Measurements from ENCODE around the gene DMD.

DMD gene

DNA sequence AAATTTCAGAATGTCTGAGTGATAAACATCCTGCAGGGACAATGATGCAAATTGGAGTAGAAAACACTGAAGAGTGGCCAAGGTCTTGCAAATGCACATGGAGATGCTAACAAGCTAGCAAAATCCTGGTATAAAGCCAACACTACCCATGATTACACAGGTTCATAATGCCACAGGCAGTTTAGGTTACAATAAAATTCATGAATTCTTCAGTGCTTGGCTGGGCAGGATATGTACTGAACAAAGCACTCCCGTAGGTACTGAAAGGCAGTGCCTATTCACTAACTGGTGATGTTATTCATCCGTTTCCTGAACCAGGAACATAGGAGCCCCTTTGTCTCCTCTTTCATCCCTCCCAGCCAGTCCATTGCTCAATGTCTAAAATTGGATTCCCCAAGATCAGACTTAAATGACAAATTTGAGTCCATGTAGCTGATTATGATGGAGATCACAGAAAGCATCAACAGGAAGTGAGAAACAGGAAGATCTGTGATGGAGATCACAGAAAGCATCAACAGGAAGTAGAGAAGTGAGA lies 244.5 kb downstream of the DMD start:
- Histone ChIP-seq H3K36me3 (ENCODE audit: insufficient read depth, low read length) (no peaks in the 10 kb centered on the region), H3K27me3 (ENCODE audit: insufficient read depth, low read length) (no peaks in the 10 kb centered on the region), H3K9me3 (ENCODE audit: low read length) (no peaks in the 10 kb centered on the region), H2AFZ (ENCODE audit: low read depth, low read length) (no peak overlapping the region), H3K4me1 (ENCODE audit: insufficient read depth, low read length) (no peaks in the 10 kb centered on the region), H3K4me3 (ENCODE audit: low read length) (no peak overlapping the region)

DNA sequence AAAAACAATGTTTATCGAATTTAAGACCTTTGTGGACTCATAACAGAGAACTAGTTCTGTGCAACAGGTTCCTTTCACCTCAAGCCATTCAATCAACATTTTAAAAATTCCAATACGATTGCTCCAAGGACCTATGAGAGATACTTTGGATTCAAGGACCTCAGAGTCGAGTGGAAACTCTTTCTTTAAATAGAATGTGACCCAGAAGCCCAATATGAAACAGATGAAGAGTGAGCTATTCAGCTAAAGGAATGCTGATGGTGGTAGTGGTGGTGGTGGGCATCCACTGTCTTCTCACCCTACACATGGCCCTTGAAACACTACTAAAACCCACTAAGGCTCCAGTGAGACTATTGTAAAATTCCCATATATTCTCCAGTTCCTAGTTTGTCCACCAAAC lies 257.2 kb downstream of the DMD start:
- Histone ChIP-seq H3K27me3 (ENCODE audit: insufficient read depth, low read length) (no peaks in the 10 kb centered on the region), H2AFZ (ENCODE audit: low read depth, low read length) (no peak overlapping the region), H3K4me3 (ENCODE audit: low read length) (no peak overlapping the region), H3K36me3 (ENCODE audit: insufficient read depth, low read length) (no peaks in the 10 kb centered on the region), H3K4me1 (ENCODE audit: insufficient read depth, low read length) (no peaks in the 10 kb centered on the region), H3K9me3 (ENCODE audit: low read length) (no peaks in the 10 kb centered on the region)

DNA sequence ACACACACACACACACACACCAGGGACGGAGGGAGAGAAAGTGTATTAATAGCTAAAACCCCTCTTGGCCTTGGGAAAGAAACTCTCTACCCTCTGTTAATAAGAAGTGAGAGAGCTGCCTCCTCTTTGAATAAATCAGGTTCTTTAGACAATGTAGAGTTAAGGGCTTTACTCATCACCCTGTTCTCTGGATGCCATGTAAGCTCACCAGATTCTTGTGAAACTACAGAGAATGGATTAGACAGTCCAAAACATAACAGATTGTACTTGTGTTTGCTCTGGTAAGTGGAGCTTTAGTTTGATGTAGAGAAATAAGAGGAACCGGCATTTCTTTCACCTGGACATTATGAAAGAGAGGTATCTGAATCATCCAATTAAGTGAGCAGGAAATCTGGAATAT lies 263.2 kb downstream of the DMD start:
- Histone ChIP-seq H3K36me3 (ENCODE audit: insufficient read depth, low read length) (no peaks in the 10 kb centered on the region), H3K4me3 (ENCODE audit: low read length) (no peak overlapping the region), H3K9me3 (ENCODE audit: low read length) (no peaks in the 10 kb centered on the region), H2AFZ (ENCODE audit: low read depth, low read length) (no peak overlapping the region), H3K4me1 (ENCODE audit: insufficient read depth, low read length) (no peaks in the 10 kb centered on the region), H3K27me3 (ENCODE audit: insufficient read depth, low read length) (peaks cover 2% of the 10 kb centered on the region)

DNA sequence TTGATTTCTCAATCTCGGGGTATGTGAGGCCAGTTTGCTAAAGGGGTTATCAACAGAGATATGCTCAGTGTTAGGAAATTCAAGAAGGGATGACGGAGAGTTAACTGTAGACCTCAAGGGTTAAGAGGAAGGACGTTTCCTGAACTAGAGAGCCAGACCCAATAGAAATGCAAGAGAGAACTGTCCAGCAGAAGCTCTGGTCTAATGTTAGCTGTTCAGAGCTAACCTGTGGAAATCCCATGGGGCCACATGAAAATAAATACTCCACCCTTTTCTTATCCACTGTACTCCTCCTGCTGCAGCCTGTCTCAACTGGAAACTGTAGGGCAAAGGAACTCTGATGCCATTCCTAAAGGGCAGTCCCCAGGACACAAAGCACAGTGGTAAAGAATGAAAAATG lies 274.3 kb downstream of the DMD start:
- no peak overlapping the region for H2AFZ ChIP-seq (ENCODE audit: low read depth, low read length)
- no peak overlapping the region for H3K4me3 ChIP-seq (ENCODE audit: low read length)

DNA sequence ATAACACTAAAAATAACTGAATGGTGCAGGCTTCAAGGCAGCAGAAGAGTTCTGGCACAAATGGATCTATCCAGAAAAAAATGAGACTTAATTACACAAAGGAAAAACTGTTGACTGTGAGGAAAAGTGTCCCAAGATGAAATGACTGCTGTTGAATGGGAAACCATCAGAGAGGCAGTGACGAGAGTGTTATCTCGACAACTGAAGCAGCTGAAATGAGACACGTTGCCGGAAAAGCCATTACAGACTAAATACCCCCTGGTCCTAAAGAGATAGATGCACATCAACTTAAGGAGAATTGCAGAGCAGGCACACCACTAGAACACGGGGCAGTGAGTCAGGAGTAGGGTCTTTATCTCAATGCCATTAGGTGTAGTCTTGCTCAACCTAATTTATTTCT lies 277.8 kb downstream of the DMD start:
- no peaks in the 10 kb centered on the region for H3K4me1 ChIP-seq (ENCODE audit: insufficient read depth, low read length)
- peaks cover 3% of the 10 kb centered on the region for H3K27me3 ChIP-seq (ENCODE audit: insufficient read depth, low read length)
- no peaks in the 10 kb centered on the region for H3K36me3 ChIP-seq (ENCODE audit: insufficient read depth, low read length)
- no peak overlapping the region for H2AFZ ChIP-seq (ENCODE audit: low read depth, low read length)
- no peaks in the 10 kb centered on the region for H3K9me3 ChIP-seq (ENCODE audit: low read length)
- no peak overlapping the region for H3K4me3 ChIP-seq (ENCODE audit: low read length)

More for the DNA sequence above, 274.3 kb downstream of the DMD start:
- Histone ChIP-seq H3K9me3 (ENCODE audit: low read length) (no peaks in the 10 kb centered on the region), H3K36me3 (ENCODE audit: insufficient read depth, low read length) (no peaks in the 10 kb centered on the region), H3K27me3 (ENCODE audit: insufficient read depth, low read length) (no peaks in the 10 kb centered on the region), H3K4me1 (ENCODE audit: insufficient read depth, low read length) (no peaks in the 10 kb centered on the region)

DNA sequence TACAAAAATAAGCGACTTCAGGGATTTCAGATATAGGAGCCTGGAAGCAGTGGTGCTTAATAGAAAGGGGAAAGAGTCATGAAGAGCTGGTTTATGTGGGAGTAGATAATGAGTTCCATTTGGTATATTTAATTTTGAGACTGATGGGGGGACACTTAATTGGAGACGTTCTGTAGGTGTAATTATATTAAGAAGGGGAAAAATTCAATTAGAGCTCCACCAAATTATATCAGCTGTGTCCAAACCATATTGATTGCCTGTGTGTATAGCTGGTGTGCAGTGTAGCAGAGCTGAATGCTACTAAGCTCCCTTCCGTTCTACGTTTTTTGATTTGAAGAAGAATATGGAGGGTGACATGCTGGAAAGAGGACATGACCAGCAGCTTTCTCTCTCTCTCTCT lies 282.3 kb downstream of the DMD start:
- Histone ChIP-seq H3K27me3 (ENCODE audit: insufficient read depth, low read length) (peaks cover 3% of the 10 kb centered on the region), H3K9me3 (ENCODE audit: low read length) (no peaks in the 10 kb centered on the region), H3K36me3 (ENCODE audit: insufficient read depth, low read length) (no peaks in the 10 kb centered on the region), H2AFZ (ENCODE audit: low read depth, low read length) (no peak overlapping the region), H3K4me3 (ENCODE audit: low read length) (no peak overlapping the region), H3K4me1 (ENCODE audit: insufficient read depth, low read length) (no peaks in the 10 kb centered on the region)

DNA sequence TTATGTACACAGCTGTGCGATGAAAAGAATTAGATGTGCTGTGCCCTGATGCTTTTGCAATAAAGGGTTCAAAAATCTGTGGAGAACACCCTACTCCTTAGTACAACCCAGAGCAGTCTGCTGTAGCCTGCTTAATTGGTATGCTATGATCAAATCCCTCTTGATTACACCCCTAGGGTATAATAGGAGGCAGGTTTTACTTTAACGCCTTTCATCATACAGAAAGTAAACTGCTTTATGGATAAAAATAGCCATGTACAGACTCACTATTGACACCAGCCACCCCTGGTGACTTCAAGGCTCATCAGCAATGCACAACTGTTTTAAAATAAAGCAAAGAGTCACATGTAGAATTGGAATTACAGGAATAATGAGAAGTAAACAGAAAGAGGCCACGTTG lies 315.3 kb downstream of the DMD start:
- no peaks in the 10 kb centered on the region for H3K9me3 ChIP-seq (ENCODE audit: low read length)
- H3K36me3 ChIP-seq (ENCODE audit: insufficient read depth, low read length), result no peaks in the 10 kb centered on the region
- H3K4me3 ChIP-seq (ENCODE audit: low read length), result no peak overlapping the region
- no peaks in the 10 kb centered on the region for H3K27me3 ChIP-seq (ENCODE audit: insufficient read depth, low read length)
- no peaks in the 10 kb centered on the region for H3K4me1 ChIP-seq (ENCODE audit: insufficient read depth, low read length)
- no peak overlapping the region for H2AFZ ChIP-seq (ENCODE audit: low read depth, low read length)

DNA sequence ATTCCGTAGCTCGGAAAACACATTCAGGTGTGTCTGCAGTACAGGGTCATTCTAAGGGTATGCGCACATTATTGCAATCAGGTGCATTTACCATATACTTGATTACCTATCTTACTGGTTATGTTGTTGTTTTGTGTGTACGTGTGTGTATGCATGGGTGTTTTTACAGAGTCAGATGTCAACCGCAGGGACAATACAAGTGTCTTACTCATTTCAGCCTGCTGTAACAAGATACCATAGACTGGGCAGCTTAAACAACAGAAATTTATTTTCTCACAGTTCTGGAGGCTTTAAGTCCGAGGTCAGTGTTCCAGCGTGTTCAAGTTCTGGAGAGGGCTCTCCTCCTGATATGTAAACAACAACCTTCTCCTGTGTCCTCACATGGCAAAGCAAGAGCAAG lies 316.7 kb downstream of the DMD start:
- H2AFZ ChIP-seq (ENCODE audit: low read depth, low read length), result no peak overlapping the region
- no peaks in the 10 kb centered on the region for H3K27me3 ChIP-seq (ENCODE audit: insufficient read depth, low read length)
- no peaks in the 10 kb centered on the region for H3K9me3 ChIP-seq (ENCODE audit: low read length)
- H3K4me3 ChIP-seq (ENCODE audit: low read length), result no peak overlapping the region
- no peaks in the 10 kb centered on the region for H3K4me1 ChIP-seq (ENCODE audit: insufficient read depth, low read length)
- no peaks in the 10 kb centered on the region for H3K36me3 ChIP-seq (ENCODE audit: insufficient read depth, low read length)

DNA sequence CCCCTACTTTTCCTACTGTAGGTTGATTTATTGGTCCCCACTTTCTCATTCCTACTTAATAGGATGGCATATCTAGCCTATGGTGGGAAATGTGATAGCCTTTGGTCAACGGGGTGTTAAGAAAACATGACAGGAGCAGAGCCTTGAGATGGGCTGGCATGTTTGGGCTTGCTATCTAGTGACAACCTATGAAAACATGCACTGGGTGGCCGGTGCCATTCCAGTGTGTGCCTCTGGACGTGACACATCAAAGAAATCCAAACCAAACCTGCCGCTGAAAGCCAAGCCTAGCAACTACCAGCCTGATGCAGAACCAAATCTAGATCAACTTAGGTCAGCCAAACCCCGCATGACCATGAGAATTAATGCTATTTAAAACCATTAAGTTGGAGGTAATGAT lies 317.6 kb downstream of the DMD start:
- Histone ChIP-seq H3K9me3 (ENCODE audit: low read length) (no peaks in the 10 kb centered on the region), H3K36me3 (ENCODE audit: insufficient read depth, low read length) (no peaks in the 10 kb centered on the region), H2AFZ (ENCODE audit: low read depth, low read length) (no peak overlapping the region), H3K4me3 (ENCODE audit: low read length) (no peak overlapping the region), H3K27me3 (ENCODE audit: insufficient read depth, low read length) (no peaks in the 10 kb centered on the region), H3K4me1 (ENCODE audit: insufficient read depth, low read length) (no peaks in the 10 kb centered on the region)

DNA sequence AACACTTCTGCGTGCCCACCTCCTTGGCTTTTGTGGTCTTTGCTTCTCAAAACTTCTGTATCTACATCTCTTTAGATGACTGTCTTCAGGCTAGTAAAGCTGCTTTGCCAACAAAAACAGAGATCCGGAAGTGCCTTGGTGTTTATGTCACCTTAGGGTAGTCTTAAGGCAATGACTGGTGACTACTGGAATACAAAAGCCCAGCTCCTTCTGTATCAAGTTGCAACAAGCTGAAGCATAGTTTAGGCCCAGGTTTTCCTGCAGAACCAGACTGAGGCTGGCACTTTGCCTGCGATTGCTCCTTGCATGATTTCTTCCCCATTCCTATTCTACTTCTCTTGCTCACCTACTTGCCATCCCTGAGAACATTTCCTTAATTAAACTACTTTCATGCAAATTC lies 333.8 kb downstream of the DMD start:
- no peak overlapping the region for H3K4me3 ChIP-seq (ENCODE audit: low read length)
- peaks cover 2% of the 10 kb centered on the region for H3K27me3 ChIP-seq (ENCODE audit: insufficient read depth, low read length)
- no peak overlapping the region for H2AFZ ChIP-seq (ENCODE audit: low read depth, low read length)
- H3K4me1 ChIP-seq (ENCODE audit: insufficient read depth, low read length), result no peaks in the 10 kb centered on the region
- H3K9me3 ChIP-seq (ENCODE audit: low read length), result no peaks in the 10 kb centered on the region
- H3K36me3 ChIP-seq (ENCODE audit: insufficient read depth, low read length), result no peaks in the 10 kb centered on the region

DNA sequence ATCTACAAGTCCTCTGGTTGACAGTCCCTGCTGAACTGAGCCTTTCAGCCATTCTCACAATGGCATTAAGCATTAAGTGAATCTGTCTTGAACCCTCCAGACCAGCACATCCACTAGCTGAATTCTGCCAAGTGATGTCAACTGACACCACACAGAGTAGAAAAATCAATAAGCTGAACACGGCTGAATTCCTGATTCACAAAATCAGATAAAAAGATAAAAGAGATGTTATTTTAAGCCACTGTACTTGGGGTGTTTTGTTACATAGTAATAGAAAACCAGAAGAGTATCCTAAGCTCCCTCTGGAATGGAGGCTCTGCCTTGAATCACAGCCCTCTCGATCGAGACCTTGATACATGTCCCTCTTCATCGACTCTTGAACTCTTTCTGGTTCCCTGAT lies 336.5 kb downstream of the DMD start:
- H3K27me3 ChIP-seq (ENCODE audit: insufficient read depth, low read length), result peaks cover 2% of the 10 kb centered on the region
- no peaks in the 10 kb centered on the region for H3K36me3 ChIP-seq (ENCODE audit: insufficient read depth, low read length)
- H3K4me3 ChIP-seq (ENCODE audit: low read length), result no peak overlapping the region
- no peaks in the 10 kb centered on the region for H3K4me1 ChIP-seq (ENCODE audit: insufficient read depth, low read length)
- no peaks in the 10 kb centered on the region for H3K9me3 ChIP-seq (ENCODE audit: low read length)
- H2AFZ ChIP-seq (ENCODE audit: low read depth, low read length), result no peak overlapping the region

DNA sequence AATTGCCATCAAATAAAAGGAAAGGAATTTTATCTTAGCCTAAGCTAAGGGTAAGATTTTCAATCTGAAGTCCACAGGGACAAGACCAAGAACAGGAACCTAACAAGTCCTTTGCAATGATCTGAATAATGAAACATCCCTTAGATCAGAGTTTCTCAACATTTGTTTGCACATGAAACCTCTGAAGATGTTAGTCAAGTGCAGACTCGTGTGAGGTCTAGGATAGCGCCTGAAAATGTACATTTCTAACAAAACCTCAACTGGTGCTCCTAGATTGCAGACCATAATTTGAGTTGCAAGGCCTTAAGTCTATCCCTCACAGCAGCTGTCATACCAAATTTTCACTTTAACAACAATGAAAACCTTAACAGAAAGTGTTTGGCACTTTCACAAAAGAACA lies 337.6 kb downstream of the DMD start:
- no peak overlapping the region for H2AFZ ChIP-seq (ENCODE audit: low read depth, low read length)
- no peak overlapping the region for H3K4me3 ChIP-seq (ENCODE audit: low read length)
- no peaks in the 10 kb centered on the region for H3K27me3 ChIP-seq (ENCODE audit: insufficient read depth, low read length)
- H3K4me1 ChIP-seq (ENCODE audit: insufficient read depth, low read length), result no peaks in the 10 kb centered on the region
- H3K36me3 ChIP-seq (ENCODE audit: insufficient read depth, low read length), result no peaks in the 10 kb centered on the region
- no peaks in the 10 kb centered on the region for H3K9me3 ChIP-seq (ENCODE audit: low read length)

DNA sequence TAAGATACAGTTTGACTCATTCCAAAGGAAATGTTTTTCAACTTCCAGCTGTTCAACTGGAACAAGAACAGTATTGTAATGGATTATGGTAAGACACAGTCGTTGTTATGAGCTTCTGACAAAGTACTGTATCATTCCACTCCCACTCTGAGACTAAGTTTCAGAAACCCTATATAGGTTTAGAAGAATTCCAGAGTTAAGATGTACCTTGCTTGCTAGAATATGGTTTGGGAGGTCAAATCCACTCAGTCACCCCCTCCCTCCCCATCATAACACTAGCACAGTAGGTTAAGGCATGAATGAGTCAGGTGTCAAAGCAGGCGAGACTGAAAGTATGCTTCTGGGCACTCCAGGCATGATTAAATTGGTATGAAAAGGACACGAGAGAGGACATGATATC lies 339.7 kb downstream of the DMD start:
- Histone ChIP-seq H2AFZ (ENCODE audit: low read depth, low read length) (no peak overlapping the region), H3K27me3 (ENCODE audit: insufficient read depth, low read length) (peaks cover 3% of the 10 kb centered on the region), H3K4me3 (ENCODE audit: low read length) (no peak overlapping the region)

DNA sequence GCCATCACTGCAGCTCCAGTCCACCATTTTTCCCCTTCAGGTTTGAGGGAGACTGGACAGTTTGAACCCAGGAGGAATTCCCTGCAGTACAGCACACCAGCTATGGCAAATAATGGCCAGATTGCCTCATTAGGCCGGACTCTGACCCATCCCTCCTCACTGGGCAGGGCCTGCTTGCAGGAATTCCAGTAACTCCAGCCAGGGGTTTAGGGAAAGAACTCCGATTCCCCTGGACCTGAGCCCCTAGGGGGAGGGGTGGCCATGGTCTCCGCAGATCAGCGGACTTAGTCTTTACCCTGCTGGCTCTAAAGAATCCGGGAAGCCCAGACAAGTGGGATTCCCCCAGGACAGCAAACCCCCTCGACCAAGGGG lies 342.8 kb downstream of the DMD start:
- Histone ChIP-seq H3K4me1 (ENCODE audit: insufficient read depth, low read length) (no peaks in the 10 kb centered on the region), H3K9me3 (ENCODE audit: low read length) (no peaks in the 10 kb centered on the region), H3K27me3 (ENCODE audit: insufficient read depth, low read length) (peaks cover 3% of the 10 kb centered on the region), H3K36me3 (ENCODE audit: insufficient read depth, low read length) (no peaks in the 10 kb centered on the region), H2AFZ (ENCODE audit: low read depth, low read length) (no peak overlapping the region), H3K4me3 (ENCODE audit: low read length) (no peak overlapping the region)

More for the DNA sequence above, 339.7 kb downstream of the DMD start:
- no peaks in the 10 kb centered on the region for H3K36me3 ChIP-seq (ENCODE audit: insufficient read depth, low read length)
- H3K9me3 ChIP-seq (ENCODE audit: low read length), result no peaks in the 10 kb centered on the region
- H3K4me1 ChIP-seq (ENCODE audit: insufficient read depth, low read length), result no peaks in the 10 kb centered on the region
